B cell (primary cell): ENCODE data around the gene LAG3.

ENCODE experiments used
- EZH2 ChIP-seq: IDR thresholded peaks from 2 replicates; pipeline ENCODE4 v1.6.1; 2012; ENCODE audit warnings: borderline replicate concordance, low read depth, mild to moderate bottlenecking, moderate library complexity, low read length; ENCODE audit not compliant: insufficient read depth, poor library complexity, severe bottlenecking
- TF ChIP-seq, protein P1 (sequence below): fragments of 200-600 bp; IDR thresholded peaks from one replicate; pipeline ENCODE4 v1.8.0; 2022; ENCODE audit warnings: antibody characterized with exemption, mild to moderate bottlenecking

DNA sequence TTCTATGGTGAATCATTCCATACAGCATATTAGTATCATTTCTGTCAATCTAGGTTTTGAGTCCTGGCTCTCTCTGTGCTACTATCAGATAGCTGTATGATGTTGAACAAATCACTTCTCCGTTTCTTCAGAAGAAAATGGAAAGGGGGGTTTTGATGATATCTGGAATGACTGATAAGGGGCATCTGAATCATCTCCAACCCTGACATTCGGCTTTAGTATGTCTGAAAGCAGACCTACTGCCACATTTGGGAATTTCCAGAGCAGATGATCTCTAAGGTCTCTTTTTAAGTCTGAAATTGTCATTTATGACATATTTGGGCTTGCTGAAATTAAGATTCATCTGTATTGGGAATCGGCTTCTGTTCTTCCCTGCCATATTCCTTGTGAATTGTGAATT lies 29.5 kb upstream of the LAG3 start:
- TF ChIP-seq, protein P1, sequence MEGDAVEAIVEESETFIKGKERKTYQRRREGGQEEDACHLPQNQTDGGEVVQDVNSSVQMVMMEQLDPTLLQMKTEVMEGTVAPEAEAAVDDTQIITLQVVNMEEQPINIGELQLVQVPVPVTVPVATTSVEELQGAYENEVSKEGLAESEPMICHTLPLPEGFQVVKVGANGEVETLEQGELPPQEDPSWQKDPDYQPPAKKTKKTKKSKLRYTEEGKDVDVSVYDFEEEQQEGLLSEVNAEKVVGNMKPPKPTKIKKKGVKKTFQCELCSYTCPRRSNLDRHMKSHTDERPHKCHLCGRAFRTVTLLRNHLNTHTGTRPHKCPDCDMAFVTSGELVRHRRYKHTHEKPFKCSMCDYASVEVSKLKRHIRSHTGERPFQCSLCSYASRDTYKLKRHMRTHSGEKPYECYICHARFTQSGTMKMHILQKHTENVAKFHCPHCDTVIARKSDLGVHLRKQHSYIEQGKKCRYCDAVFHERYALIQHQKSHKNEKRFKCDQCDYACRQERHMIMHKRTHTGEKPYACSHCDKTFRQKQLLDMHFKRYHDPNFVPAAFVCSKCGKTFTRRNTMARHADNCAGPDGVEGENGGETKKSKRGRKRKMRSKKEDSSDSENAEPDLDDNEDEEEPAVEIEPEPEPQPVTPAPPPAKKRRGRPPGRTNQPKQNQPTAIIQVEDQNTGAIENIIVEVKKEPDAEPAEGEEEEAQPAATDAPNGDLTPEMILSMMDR = no peak
- no peak for TF ChIP-seq EZH2
